GM12872 (cell line): ENCODE measurements around the gene RNF166.

Experiments
- CTCF ChIP-seq: IDR thresholded peaks from 3 replicates; pipeline ENCODE4 v1.5.1; 2011; ENCODE audit warnings: low read depth, mild to moderate bottlenecking, low read length, moderate library complexity; ENCODE audit not compliant: insufficient read depth

RNF166 gene

GRCh38 chr16:88662843-88663606 lies 43.2 kb downstream of the RNF166 start, which contains the start of gene MVD:
Gene MVD, minus strand, starts transcription at chr16:88663091. Its CDS starts 11 bp downstream, at chr16:88663080.
- no peak for TF ChIP-seq CTCF

- TF ChIP-seq CTCF, result no peak
These were observed 43.9 kb downstream of the RNF166 start for GRCh38 chr16:88662222-88662842.

- TF ChIP-seq CTCF, result no peak
These were observed 44.7 kb downstream of the RNF166 start for GRCh38 chr16:88661468-88661867.

GRCh38 chr16:88659160-88659559 lies 47.0 kb downstream of the RNF166 start:
- TF ChIP-seq CTCF, result no peak

GRCh38 chr16:88658714-88659113 lies 47.5 kb downstream of the RNF166 start:
- TF ChIP-seq CTCF, result no peak

GRCh38 chr16:88657371-88657770 lies 48.8 kb downstream of the RNF166 start:
- TF ChIP-seq CTCF, result no peak

GRCh38 chr16:88656291-88656980 lies 49.8 kb downstream of the RNF166 start:
- TF ChIP-seq CTCF, result no peak
